Spleen (tissue), 11 donors: Measurements from ENCODE around the gene CYP51A1. TPM values are rescaled to one million over a fixed set of nuclear protein-coding genes. Genes with fewer than 3 reads are reported as not detected.

Experiments
- DNase-seq: peaks from one replicate; pipeline ENCODE4 v3.0.0-alpha.2; 2020
- H3K27ac ChIP-seq, 8 donors: fragments of 200-600 bp; sonication (generic) in 7 of 8; 1 replicate in 4 of 8; 2 replicates in 4 of 8; pipeline versions ENCODE4 v1.5.0 to v1.8.0; 2016 to 2021; ENCODE audit warnings: inconsistent platforms in 4 of 8, mild to moderate bottlenecking in 4 of 8, moderate library complexity in 1 of 8
- H3K27me3 ChIP-seq, 7 donors: fragments of 200-600 bp; sonication (generic) in 6 of 7; replicated peaks in 1 of 7; 1 replicate in 4 of 7; 2 replicates in 3 of 7; pipeline versions ENCODE4 v1.5.0 to v1.8.0; 2016 to 2021; ENCODE audit warnings: inconsistent platforms in 3 of 7, mild to moderate bottlenecking in 1 of 7
- H3K36me3 ChIP-seq, 6 donors: fragments of 200-600 bp; sonication (generic) in 5 of 6; 1 replicate in 4 of 6; 2 replicates in 2 of 6; pipeline versions ENCODE4 v1.5.0 to v1.8.0; 2016 to 2021; ENCODE audit warnings: inconsistent platforms in 2 of 6
- H3K4me1 ChIP-seq, 6 donors: fragments of 200-600 bp; sonication (generic) in 5 of 6; 1 replicate in 3 of 6; 2 replicates in 3 of 6; pipeline versions ENCODE4 v1.5.0 to v1.8.0; 2016 to 2021; ENCODE audit warnings: inconsistent platforms in 3 of 6
- H3K4me3 ChIP-seq, 8 donors: fragments of 200-600 bp; sonication (generic) in 7 of 8; 1 replicate in 4 of 8; 2 replicates in 4 of 8; pipeline versions ENCODE4 v1.5.0 to v1.8.0; 2016 to 2021; ENCODE audit warnings: inconsistent platforms in 4 of 8, mild to moderate bottlenecking in 4 of 8, moderate library complexity in 2 of 8
- H3K9me3 ChIP-seq, 8 donors: fragments of 200-600 bp; sonication (generic) in 7 of 8; 1 replicate in 4 of 8; 2 replicates in 4 of 8; pipeline versions ENCODE4 v1.5.0 to v1.8.0; 2016 to 2021; ENCODE audit warnings: inconsistent platforms in 4 of 8
- POLR2A ChIP-seq, 3 donors: fragments of 450-650 bp; IDR thresholded peaks; one replicate each; pipeline ENCODE4 v1.5.1; 2017; ENCODE audit warnings: antibody characterized with exemption in 3 of 3, mild to moderate bottlenecking in 1 of 3
- POLR2AphosphoS5 ChIP-seq, 3 donors: sonication (generic); formaldehyde crosslinking; IDR thresholded peaks; one replicate each; pipeline ENCODE4 v1.5.1; 2017; ENCODE audit warnings: antibody characterized with exemption in 3 of 3
- WGBS, 5 donors: extraction: QIAGEN DNeasy Blood & Tissue Kit in 3 of 5; methylation state at CpG; one replicate each; pipeline versions ENCODE4 v1.1.5 to v1.1.7; 2013 to 2018; 5-methylcytosine and 5-hydroxymethylcytosine counted together
- intact Hi-C: fragments of 100-400 bp; cut with DNase I; formaldehyde crosslinking; loops from one replicate; pipeline ENCODE4 v1.15.0; 2023; ENCODE audit warnings: low total_unique reads
- polyA plus RNA-seq, 3 donors: library from polyadenylated mRNA; stranded (reverse); fragments of 200-250 nt; gene quantifications; one replicate each; pipeline ENCODE4 v1.2.1, GENCODE V29; 2013
- total RNA-seq, 7 donors: library from RNA; depleted of rRNA in 3 of 7; stranded (reverse); fragments of >200 nt in 3 of 7; fragmentation: NEBNext Ultra II Directional in 4 of 7; extraction: Animal tissue kit (Norgen Biotek cat#: 25700) in 4 of 7; gene quantifications; one replicate each; pipeline versions ENCODE4 v1.1.0 to v1.2.1, GENCODE V29; 2016 to 2021
- TF ChIP-seq, protein P1 (sequence below), 11 experiments: fragments of 200-600 bp in 7 of 11; fragments of 450-650 bp in 4 of 11; sonication (generic) in 4 of 11; IDR thresholded peaks in 8 of 11; conservative IDR thresholded peaks in 3 of 11; 1 replicate in 7 of 11; 2 replicates in 4 of 11; pipeline versions ENCODE4 v1.4.0 to v1.8.0; 2016 to 2021; ENCODE audit warnings: antibody characterized with exemption in 11 of 11, inconsistent platforms in 4 of 11, mild to moderate bottlenecking in 1 of 11
- donor health status: healthy with polysubstance abuse.
- donor health status: DM: no; HTN: no; CAD: no; lungs with moderate emphysema.
- donor health status: DM: no; HTN: no; CAD: no.
- donor health status: Bipolar disorder and iron deficiency.
- donor health status: healthy.
- donor health status: DM: no; HTN: no; CAD: no.
- donor health status: DM: yes; HTN: yes; CAD: no.

The CYP51A1 gene
- total and polyA plus RNA-seq, 10 donors: 4.2 to 34.4 (median 24.3) TPM

DNA sequence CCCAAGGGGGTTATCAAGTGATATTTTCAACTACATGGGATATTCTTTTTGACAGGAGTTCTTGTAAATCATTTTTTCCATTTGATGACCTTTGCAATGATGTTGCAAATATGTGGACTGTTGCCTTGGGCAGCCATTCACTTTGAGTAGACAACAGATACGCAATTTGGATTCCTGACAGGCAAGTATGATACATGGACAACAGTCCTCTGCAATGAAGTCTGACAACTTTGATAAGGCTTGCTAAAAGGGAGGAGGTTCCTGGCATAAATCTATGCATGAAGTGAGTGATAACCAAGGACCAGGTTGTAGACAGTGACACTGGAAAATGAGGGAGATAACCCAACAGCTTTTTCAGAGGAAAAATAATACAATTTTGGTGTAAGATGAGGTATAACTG is 27.0 kb upstream of the CYP51A1 start:
- intact Hi-C loops: no loop called here
- Histone ChIP-seq H3K4me1 (no peaks in the 10 kb centered on the region), H3K27me3 (no peaks in the 10 kb centered on the region), H3K36me3 (no peaks in the 10 kb centered on the region), H3K27ac (no peak overlapping the region), H3K4me3 (no peak overlapping the region), H3K9me3 (no peaks in the 10 kb centered on the region)
- DNase-seq: no peak
- 81 to 92% (median 88%) methylated on average over 1 of the region's 1 CpG for WGBS, 5 donors
- TF ChIP-seq POLR2A (IDR thresholded peaks at IDR 0.05) (no peak), POLR2AphosphoS5 (IDR thresholded peaks at IDR 0.05) (no peak)
- TF ChIP-seq, protein P1, sequence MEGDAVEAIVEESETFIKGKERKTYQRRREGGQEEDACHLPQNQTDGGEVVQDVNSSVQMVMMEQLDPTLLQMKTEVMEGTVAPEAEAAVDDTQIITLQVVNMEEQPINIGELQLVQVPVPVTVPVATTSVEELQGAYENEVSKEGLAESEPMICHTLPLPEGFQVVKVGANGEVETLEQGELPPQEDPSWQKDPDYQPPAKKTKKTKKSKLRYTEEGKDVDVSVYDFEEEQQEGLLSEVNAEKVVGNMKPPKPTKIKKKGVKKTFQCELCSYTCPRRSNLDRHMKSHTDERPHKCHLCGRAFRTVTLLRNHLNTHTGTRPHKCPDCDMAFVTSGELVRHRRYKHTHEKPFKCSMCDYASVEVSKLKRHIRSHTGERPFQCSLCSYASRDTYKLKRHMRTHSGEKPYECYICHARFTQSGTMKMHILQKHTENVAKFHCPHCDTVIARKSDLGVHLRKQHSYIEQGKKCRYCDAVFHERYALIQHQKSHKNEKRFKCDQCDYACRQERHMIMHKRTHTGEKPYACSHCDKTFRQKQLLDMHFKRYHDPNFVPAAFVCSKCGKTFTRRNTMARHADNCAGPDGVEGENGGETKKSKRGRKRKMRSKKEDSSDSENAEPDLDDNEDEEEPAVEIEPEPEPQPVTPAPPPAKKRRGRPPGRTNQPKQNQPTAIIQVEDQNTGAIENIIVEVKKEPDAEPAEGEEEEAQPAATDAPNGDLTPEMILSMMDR (IDR thresholded peaks at IDR 0.05 in 8 of 11, conservative IDR thresholded peaks at IDR 0.05 in 3 of 11): no peak

DNA sequence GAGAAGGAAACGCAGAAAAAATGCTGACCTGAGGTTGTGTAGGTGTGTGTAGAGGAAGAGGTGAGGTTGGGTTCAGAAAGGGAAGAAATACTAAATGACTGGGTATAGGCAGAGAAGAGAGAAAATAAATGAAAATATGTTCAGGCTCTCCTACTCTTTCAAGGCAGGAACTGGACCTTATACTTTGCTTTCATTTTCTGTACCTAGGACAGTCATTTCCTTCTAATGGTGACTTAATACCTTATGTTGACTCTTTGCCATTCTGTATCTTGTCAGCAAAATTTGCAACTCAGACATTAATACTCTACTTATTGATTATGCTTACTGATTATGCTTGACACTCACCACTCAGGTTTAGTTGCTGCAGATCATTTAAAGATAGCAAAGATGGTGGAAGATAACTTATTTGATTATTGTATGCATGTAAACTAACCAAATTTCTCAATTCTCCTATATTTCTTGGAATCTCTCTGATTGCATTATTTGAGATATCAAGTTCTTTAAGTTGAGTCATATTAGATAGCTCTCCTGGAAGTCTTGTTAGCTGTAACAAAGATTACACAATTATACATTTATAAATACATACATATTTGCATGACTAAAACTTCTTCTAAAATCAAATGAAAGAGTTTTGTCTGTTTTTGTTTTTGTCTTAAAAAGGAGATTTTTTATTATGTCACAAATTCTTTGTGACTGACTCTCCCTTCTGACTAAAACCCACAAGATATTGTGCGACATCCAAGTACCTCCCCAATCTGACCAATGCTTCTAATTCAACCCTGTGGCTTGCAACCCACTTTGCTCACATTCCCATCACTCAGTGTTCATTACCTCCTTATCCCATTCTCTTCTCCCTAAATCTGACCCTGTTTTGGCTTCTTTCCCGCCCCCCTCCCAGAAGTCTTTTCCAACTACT is 24.6 kb upstream of the CYP51A1 start:
- intact Hi-C loops: no loop called here
- no peaks in the 10 kb centered on the region for H3K9me3 ChIP-seq
- no peaks in the 10 kb centered on the region for H3K36me3 ChIP-seq
- no peak overlapping the region for H3K27ac ChIP-seq
- no peak for TF ChIP-seq POLR2AphosphoS5 (IDR thresholded peaks at IDR 0.05)
- TF ChIP-seq POLR2A (IDR thresholded peaks at IDR 0.05): no peak
- TF ChIP-seq, protein P1 (IDR thresholded peaks at IDR 0.05 in 8 of 11, conservative IDR thresholded peaks at IDR 0.05 in 3 of 11): no peak
- no peak for DNase-seq
- no peaks in the 10 kb centered on the region for H3K27me3 ChIP-seq
- no peak overlapping the region for H3K4me3 ChIP-seq
- H3K4me1 ChIP-seq: no peaks in the 10 kb centered on the region
- WGBS, 5 donors: 79 to 92% (median 91%) methylated on average over 3 of the region's 3 CpGs

DNA sequence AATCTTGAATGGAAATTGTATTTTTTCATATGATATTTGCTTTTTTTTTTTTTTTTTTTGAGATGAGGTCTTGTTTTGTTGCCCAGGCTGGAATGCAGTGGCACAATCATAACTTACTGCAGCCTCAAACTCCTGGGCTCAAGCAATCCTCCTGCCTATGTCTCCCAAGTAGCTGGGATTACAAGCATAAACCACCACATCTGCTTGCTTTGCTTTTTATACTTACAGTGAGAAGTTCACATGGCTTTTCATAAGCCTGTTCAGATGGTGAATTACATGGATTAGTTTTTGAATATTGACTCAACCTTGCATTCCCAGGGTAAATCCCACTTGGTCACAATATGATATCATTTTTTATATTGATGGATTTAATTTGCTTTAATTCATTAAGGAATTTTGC is 22.7 kb upstream of the CYP51A1 start:
- H3K9me3 ChIP-seq: no peaks in the 10 kb centered on the region
- TF ChIP-seq, protein P1 (IDR thresholded peaks at IDR 0.05 in 8 of 11, conservative IDR thresholded peaks at IDR 0.05 in 3 of 11): no peak
- TF ChIP-seq POLR2AphosphoS5 (IDR thresholded peaks at IDR 0.05): no peak
- no peak for TF ChIP-seq POLR2A (IDR thresholded peaks at IDR 0.05)
- H3K4me1 ChIP-seq: no peaks in the 10 kb centered on the region
- no peaks in the 10 kb centered on the region for H3K27me3 ChIP-seq
- DNase-seq: no peak
- H3K4me3 ChIP-seq: no peak overlapping the region
- no peaks in the 10 kb centered on the region for H3K36me3 ChIP-seq
- H3K27ac ChIP-seq: no peak overlapping the region
- intact Hi-C loops: no loop called here

DNA sequence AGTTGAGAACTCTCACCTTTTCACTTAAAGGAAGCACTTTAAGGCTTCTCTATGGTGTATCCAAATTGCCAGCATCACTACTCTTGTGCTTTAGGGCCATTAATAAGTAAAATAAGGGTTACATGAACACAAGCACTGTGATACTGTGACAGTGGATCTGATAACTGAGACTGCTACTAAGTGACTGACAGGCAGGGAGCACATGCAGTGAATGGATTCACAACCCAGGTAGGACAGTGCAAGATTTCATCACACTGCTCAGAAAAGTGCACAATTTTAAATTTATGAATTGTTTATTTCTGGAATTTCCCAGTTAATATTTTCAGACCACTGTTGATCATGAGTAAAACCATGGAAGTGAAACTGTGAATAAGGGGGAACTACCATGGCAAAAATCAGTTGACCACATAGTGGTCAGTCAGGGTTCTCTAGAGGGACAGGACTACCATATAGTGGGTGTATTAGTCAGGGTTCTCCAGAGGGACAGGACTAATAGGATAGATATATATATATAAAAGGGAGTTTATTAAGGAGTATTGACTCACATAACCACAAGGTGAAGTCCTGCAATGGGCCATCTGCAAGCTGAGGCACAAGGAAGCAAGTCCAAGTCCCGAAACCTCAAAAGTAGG is 20.9 kb upstream of the CYP51A1 start:
- intact Hi-C loops: no loop called here
- Histone ChIP-seq H3K36me3 (no peaks in the 10 kb centered on the region), H3K27ac (no peak overlapping the region), H3K4me1 (no peaks in the 10 kb centered on the region), H3K27me3 (no peaks in the 10 kb centered on the region), H3K9me3 (no peaks in the 10 kb centered on the region), H3K4me3 (no peak overlapping the region)
- TF ChIP-seq POLR2A (IDR thresholded peaks at IDR 0.05) (no peak), POLR2AphosphoS5 (IDR thresholded peaks at IDR 0.05) (no peak)
- TF ChIP-seq, protein P1 (IDR thresholded peaks at IDR 0.05 in 8 of 11, conservative IDR thresholded peaks at IDR 0.05 in 3 of 11): no peak
- no peak for DNase-seq
- WGBS, 5 donors: 80 to 100% (median 98%) methylated on average over 1 of the region's 1 CpG
